ENCODE measurements around the gene NINJ1. TPM values are rescaled to one million over a fixed set of nuclear protein-coding genes. Genes with fewer than 3 reads are reported as not detected.

NINJ1 gene
- total and polyA plus RNA-seq, 2 donors (not counting 1 experiment from before 2014, with no cell fraction given): 7.2 to 59.9 TPM

- no peak for TF ChIP-seq EZH2 (IDR thresholded peaks at IDR 0.05; ENCODE audit: low read length, missing control alignments)
- Histone ChIP-seq H2AFZ (ENCODE audit: low read length) (no peak overlapping the region), H3K9me3 (ENCODE audit: control insufficient read depth, insufficient read depth, low read depth, low read length) (no peaks in the 10 kb centered on the region), H3K9ac (ENCODE audit: insufficient read depth, low read length) (no peak overlapping the region), H3K27ac (ENCODE audit: insufficient read depth, low read length) (no peak overlapping the region), H3K36me3 (ENCODE audit: control insufficient read depth, insufficient read depth, low read length) (peaks cover 2% of the 10 kb centered on the region), H4K20me1 (ENCODE audit: control insufficient read depth, extremely low read depth, insufficient read depth, low read length) (no peaks in the 10 kb centered on the region), H3K4me3 (replicated peaks in 1 of 4; ENCODE audit: control extremely low read depth in 1 of 4, insufficient read depth in 1 of 4, low read depth in 3 of 4, low read length in 4 of 4) (no peak overlapping the region), H3K4me2 (ENCODE audit: extremely low read depth, insufficient read depth, low read length) (no peak overlapping the region), H3K27me3 (ENCODE audit: control insufficient read depth, insufficient read depth, low read length) (no peaks in the 10 kb centered on the region), H3K4me1 (ENCODE audit: control insufficient read depth, extremely low read depth, insufficient read depth, low read length) (peaks cover 8% of the 10 kb centered on the region), H3K79me2 (ENCODE audit: control insufficient read depth, insufficient read depth, low read length) (no peaks in the 10 kb centered on the region)
- no peak for DNase-seq (ENCODE audit: low read depth in 2 of 2)
Measured at GRCh38 chr9:93120846-93121315, 13.2 kb downstream of the NINJ1 start.

- Histone ChIP-seq H3K9ac (ENCODE audit: insufficient read depth, low read length) (no peak overlapping the region), H3K79me2 (ENCODE audit: control insufficient read depth, insufficient read depth, low read length) (no peaks in the 10 kb centered on the region), H2AFZ (ENCODE audit: low read length) (no peak overlapping the region), H3K4me3 (replicated peaks in 1 of 4; ENCODE audit: control extremely low read depth in 1 of 4, insufficient read depth in 1 of 4, low read depth in 3 of 4, low read length in 4 of 4) (no peak overlapping the region), H3K4me1 (ENCODE audit: control insufficient read depth, extremely low read depth, insufficient read depth, low read length) (peaks cover 8% of the 10 kb centered on the region), H3K36me3 (ENCODE audit: control insufficient read depth, insufficient read depth, low read length) (peaks cover 2% of the 10 kb centered on the region), H3K27me3 (ENCODE audit: control insufficient read depth, insufficient read depth, low read length) (no peaks in the 10 kb centered on the region), H3K9me3 (ENCODE audit: control insufficient read depth, insufficient read depth, low read depth, low read length) (no peaks in the 10 kb centered on the region), H3K27ac (ENCODE audit: insufficient read depth, low read length) (peak overlapping the region; percentile 42), H4K20me1 (ENCODE audit: control insufficient read depth, extremely low read depth, insufficient read depth, low read length) (no peaks in the 10 kb centered on the region), H3K4me2 (ENCODE audit: extremely low read depth, insufficient read depth, low read length) (no peak overlapping the region)
- TF ChIP-seq CTCF (conservative IDR thresholded peaks at IDR 0.05 in 1 of 2, IDR thresholded peaks at IDR 0.05 in 1 of 2; ENCODE audit: low read depth in 1 of 2, low read length in 2 of 2) (peak; percentile 32 to 60), EZH2 (IDR thresholded peaks at IDR 0.05; ENCODE audit: low read length, missing control alignments) (no peak)
- DNase-seq (ENCODE audit: low read depth in 2 of 2): peak; percentile 96
Measured at GRCh38 chr9:93119953-93120845, 13.9 kb downstream of the NINJ1 start.

GRCh38 chr9:93119703-93119952 is 14.4 kb downstream of the NINJ1 start:
- H2AFZ ChIP-seq (ENCODE audit: low read length): no peak overlapping the region
- H3K36me3 ChIP-seq (ENCODE audit: control insufficient read depth, insufficient read depth, low read length): peaks cover under 1% of the 10 kb centered on the region
- no peaks in the 10 kb centered on the region for H3K79me2 ChIP-seq (ENCODE audit: control insufficient read depth, insufficient read depth, low read length)
- peak overlapping the region; percentile 42 for H3K27ac ChIP-seq (ENCODE audit: insufficient read depth, low read length)
- peaks cover 8% of the 10 kb centered on the region for H3K4me1 ChIP-seq (ENCODE audit: control insufficient read depth, extremely low read depth, insufficient read depth, low read length)
- H3K9ac ChIP-seq (ENCODE audit: insufficient read depth, low read length): no peak overlapping the region
- TF ChIP-seq CTCF (conservative IDR thresholded peaks at IDR 0.05 in 1 of 2, IDR thresholded peaks at IDR 0.05 in 1 of 2; ENCODE audit: low read depth in 1 of 2, low read length in 2 of 2) (no peak), EZH2 (IDR thresholded peaks at IDR 0.05; ENCODE audit: low read length, missing control alignments) (no peak)
- H3K9me3 ChIP-seq (ENCODE audit: control insufficient read depth, insufficient read depth, low read depth, low read length): no peaks in the 10 kb centered on the region
- H4K20me1 ChIP-seq (ENCODE audit: control insufficient read depth, extremely low read depth, insufficient read depth, low read length): no peaks in the 10 kb centered on the region
- H3K4me3 ChIP-seq (replicated peaks in 1 of 4; ENCODE audit: control extremely low read depth in 1 of 4, insufficient read depth in 1 of 4, low read depth in 3 of 4, low read length in 4 of 4): no peak overlapping the region
- no peaks in the 10 kb centered on the region for H3K27me3 ChIP-seq (ENCODE audit: control insufficient read depth, insufficient read depth, low read length)
- H3K4me2 ChIP-seq (ENCODE audit: extremely low read depth, insufficient read depth, low read length): no peak overlapping the region
- DNase-seq (ENCODE audit: low read depth in 2 of 2): no peak
